ENCODE measurements around the gene SCGB3A2. TPM values are rescaled to one million over a fixed set of nuclear protein-coding genes. Genes with fewer than 3 reads are reported as not detected.

SCGB3A2 gene
- total RNA-seq, 4 donors from 2014 or later: not detected

DNA sequence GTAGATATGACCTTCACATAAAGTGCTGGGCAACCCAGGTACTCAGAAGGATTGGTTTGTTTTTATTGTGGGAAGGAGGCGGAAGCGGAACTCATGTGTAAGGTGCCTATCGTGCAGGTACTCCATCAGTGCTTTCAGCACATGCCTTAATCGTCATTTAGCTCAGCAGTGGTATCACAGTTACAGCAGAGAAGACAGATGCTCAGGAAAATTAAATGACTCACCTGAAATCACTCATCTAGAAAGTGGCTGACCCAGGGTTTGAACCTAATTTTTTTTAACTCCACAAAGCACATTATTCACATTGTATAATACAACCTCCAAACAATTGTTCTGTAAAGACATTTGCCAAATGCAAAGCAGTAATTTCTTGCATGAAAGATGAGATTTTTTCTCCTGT lies 25.6 kb downstream of the SCGB3A2 start:
- DNase-seq (ENCODE audit: low spot score in 2 of 2): no peak

DNA sequence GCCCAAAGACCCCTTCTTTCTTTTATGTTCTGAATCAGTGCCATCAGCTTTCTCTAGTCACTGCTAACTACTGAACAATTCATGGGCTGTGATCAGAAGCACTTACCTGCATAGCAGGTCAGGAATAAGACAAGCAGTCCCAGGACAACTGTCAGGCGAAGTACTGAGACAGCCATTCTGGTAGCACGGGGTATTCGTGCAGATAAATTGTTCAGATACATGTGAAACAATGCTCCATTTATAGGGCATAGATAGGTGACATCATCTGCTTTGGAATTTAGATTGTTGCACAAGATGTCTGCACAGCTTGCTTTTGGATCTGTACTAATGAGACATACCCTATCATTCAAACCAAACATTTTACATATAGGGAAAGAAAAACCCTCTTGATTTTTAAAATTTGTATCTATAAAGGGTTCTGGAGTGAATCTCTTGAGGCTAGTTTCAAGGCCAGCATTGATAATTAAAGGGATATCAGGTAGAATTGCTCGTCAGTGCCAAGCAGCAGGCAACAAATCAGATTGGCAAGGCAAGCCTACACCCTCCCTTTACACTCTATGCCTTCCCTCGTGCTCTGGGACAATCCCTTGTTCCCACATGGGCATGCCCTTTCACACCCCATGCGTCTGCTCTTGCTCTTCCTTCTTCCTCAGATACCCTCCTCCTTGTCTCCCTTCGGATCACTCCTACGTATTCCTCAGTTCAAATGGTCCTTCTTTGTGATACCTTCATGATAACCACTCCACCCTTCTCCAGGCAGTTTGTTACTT lies 28.0 kb downstream of the SCGB3A2 start, which contains the start of gene C5orf46:
TSS of gene C5orf46 (minus strand) at position 213 of the 770 bp plus-strand sequence. CDS start at position 176, 37 bp downstream.
- WGBS: 43% methylated on average over 8 of the region's 8 CpGs
- Histone ChIP-seq H3K9me3 (no peaks in the 10 kb centered on the region), H3K27ac (peak within 1 kb of the TSS; percentile 76), H3K27me3 (no peaks in the 10 kb centered on the region), H3K36me3 (no peaks in the 10 kb centered on the region), H3K4me1 (peaks cover 14% of the 10 kb centered on the region), H3K4me3 (peak within 1 kb of the TSS; percentile 27)
- no peak for DNase-seq (ENCODE audit: low spot score in 2 of 2)
- TF ChIP-seq, protein P1, sequence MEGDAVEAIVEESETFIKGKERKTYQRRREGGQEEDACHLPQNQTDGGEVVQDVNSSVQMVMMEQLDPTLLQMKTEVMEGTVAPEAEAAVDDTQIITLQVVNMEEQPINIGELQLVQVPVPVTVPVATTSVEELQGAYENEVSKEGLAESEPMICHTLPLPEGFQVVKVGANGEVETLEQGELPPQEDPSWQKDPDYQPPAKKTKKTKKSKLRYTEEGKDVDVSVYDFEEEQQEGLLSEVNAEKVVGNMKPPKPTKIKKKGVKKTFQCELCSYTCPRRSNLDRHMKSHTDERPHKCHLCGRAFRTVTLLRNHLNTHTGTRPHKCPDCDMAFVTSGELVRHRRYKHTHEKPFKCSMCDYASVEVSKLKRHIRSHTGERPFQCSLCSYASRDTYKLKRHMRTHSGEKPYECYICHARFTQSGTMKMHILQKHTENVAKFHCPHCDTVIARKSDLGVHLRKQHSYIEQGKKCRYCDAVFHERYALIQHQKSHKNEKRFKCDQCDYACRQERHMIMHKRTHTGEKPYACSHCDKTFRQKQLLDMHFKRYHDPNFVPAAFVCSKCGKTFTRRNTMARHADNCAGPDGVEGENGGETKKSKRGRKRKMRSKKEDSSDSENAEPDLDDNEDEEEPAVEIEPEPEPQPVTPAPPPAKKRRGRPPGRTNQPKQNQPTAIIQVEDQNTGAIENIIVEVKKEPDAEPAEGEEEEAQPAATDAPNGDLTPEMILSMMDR (IDR thresholded peaks at IDR 0.05): no peak
- no peak for TF ChIP-seq POLR2A (IDR thresholded peaks at IDR 0.05)
- TF ChIP-seq POLR2AphosphoS5 (IDR thresholded peaks at IDR 0.05): no peak
- TF ChIP-seq EP300 (IDR thresholded peaks at IDR 0.05): no peak

More for the DNA sequence above, 25.6 kb downstream of the SCGB3A2 start:
- Histone ChIP-seq H3K9me3 (no peaks in the 10 kb centered on the region), H3K4me1 (peaks cover 5% of the 10 kb centered on the region), H3K36me3 (no peaks in the 10 kb centered on the region), H3K4me3 (no peak overlapping the region), H3K27me3 (no peaks in the 10 kb centered on the region), H3K27ac (no peak overlapping the region)
- 76% methylated on average over 4 of the region's 4 CpGs for WGBS
- TF ChIP-seq POLR2AphosphoS5 (IDR thresholded peaks at IDR 0.05) (no peak), EP300 (IDR thresholded peaks at IDR 0.05) (no peak), POLR2A (IDR thresholded peaks at IDR 0.05) (no peak)
- TF ChIP-seq, protein P1 (IDR thresholded peaks at IDR 0.05): no peak

DNA sequence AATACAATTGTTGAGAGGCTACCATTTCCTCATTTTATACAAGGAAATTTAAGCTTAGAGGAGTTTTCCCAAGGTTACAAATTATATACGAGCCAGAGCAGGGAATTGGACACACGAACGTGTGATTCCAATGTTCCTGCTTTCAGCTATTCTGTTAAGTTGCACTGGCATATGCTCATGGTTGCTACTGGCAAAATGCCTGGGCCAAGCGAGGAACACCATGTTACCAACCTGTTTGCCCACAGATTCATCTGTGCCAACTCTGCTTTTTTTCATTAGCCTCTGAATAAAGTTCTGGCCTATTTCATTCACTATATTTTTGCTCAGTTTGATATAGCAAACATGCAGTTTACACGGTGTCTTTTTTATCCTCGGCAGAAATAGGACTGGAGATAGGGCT lies 32.9 kb downstream of the SCGB3A2 start:
- TF ChIP-seq EP300 (IDR thresholded peaks at IDR 0.05) (no peak), POLR2A (IDR thresholded peaks at IDR 0.05) (no peak), POLR2AphosphoS5 (IDR thresholded peaks at IDR 0.05) (no peak)
- TF ChIP-seq, protein P1 (IDR thresholded peaks at IDR 0.05): no peak
- no peaks in the 10 kb centered on the region for H3K27me3 ChIP-seq
- H3K9me3 ChIP-seq: no peaks in the 10 kb centered on the region
- DNase-seq (ENCODE audit: low spot score in 2 of 2): no peak
- no peak overlapping the region for H3K4me3 ChIP-seq
- no peaks in the 10 kb centered on the region for H3K36me3 ChIP-seq
- no peak overlapping the region for H3K27ac ChIP-seq
- H3K4me1 ChIP-seq: peaks cover 27% of the 10 kb centered on the region
- WGBS: 48% methylated on average over 6 of the region's 6 CpGs

DNA sequence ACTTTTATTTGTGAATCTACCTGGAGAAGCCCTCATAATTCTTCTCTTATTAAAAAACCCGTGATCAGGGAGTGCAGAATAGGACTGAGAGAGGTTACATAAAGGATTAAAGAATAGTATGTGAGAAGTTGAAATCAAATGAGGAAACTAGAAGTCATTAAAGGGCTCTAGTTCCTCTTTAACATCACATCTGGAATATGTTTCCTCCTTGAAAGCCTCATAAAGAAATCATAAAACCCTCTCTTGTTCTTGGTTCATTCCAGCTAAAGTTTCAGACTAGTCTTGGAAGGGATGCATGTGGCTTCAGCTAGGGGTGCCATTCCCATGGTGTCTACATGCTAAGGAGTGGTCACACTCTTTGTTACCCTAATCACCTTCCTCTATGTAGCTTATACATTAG lies 33.5 kb downstream of the SCGB3A2 start:
- DNase-seq (ENCODE audit: low spot score in 2 of 2): no peak
- H3K4me3 ChIP-seq: no peak overlapping the region
- no peaks in the 10 kb centered on the region for H3K36me3 ChIP-seq
- no peaks in the 10 kb centered on the region for H3K27me3 ChIP-seq
- no peaks in the 10 kb centered on the region for H3K9me3 ChIP-seq
- WGBS: 52% methylated on average over 1 of the region's 1 CpG
- no peak for TF ChIP-seq POLR2A (IDR thresholded peaks at IDR 0.05)
- TF ChIP-seq POLR2AphosphoS5 (IDR thresholded peaks at IDR 0.05): no peak
- no peak for TF ChIP-seq EP300 (IDR thresholded peaks at IDR 0.05)
- TF ChIP-seq, protein P1 (IDR thresholded peaks at IDR 0.05): no peak
- H3K27ac ChIP-seq: no peak overlapping the region
- H3K4me1 ChIP-seq: peaks cover 22% of the 10 kb centered on the region

DNA sequence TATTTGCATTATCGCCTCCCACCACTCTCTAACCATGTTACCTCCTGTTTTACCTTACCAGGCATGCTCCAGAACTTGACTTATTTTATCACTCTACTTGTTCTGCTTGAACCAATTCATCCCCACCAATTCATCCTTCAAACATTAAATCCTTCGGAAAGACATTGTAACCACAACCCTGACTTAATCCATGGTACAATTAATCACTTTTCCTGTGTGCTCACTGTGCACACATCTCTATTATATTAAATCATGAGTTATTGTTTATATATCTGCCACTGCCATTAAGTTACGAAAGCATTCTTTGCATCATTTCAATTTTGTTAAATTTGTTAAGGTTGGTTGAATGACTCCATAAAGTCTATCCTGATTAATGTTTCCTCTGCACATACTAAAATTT lies 35.3 kb downstream of the SCGB3A2 start:
- Histone ChIP-seq H3K4me3 (no peak overlapping the region), H3K4me1 (peaks cover 22% of the 10 kb centered on the region), H3K36me3 (no peaks in the 10 kb centered on the region), H3K9me3 (no peaks in the 10 kb centered on the region), H3K27me3 (no peaks in the 10 kb centered on the region), H3K27ac (no peak overlapping the region)
- 85% methylated on average over 3 of the region's 3 CpGs for WGBS
- TF ChIP-seq POLR2AphosphoS5 (IDR thresholded peaks at IDR 0.05): no peak
- TF ChIP-seq, protein P1 (IDR thresholded peaks at IDR 0.05): no peak
- no peak for TF ChIP-seq EP300 (IDR thresholded peaks at IDR 0.05)
- no peak for TF ChIP-seq POLR2A (IDR thresholded peaks at IDR 0.05)
- DNase-seq (ENCODE audit: low spot score in 2 of 2): no peak

All from suprapubic skin (tissue), 4 donors.